Measurements from ENCODE around the gene ZNRF2.

- TF ChIP-seq CTCF (conservative IDR thresholded peaks at IDR 0.05) (no peak), ZFX (IDR thresholded peaks at IDR 0.05) (no peak)
Measured at GRCh38 chr7:30309842-30310435, 25.5 kb downstream of the ZNRF2 start.

Data from C4-2B (cell line).